WTC11 (cell line): ENCODE data around the gene PAM16. TPM values are rescaled to one million over a fixed set of nuclear protein-coding genes. Genes with fewer than 3 reads are reported as not detected.
A peak's percentile ranks its signal among the peaks of the same experiment; 100 is the strongest.

Source experiments
- ATAC-seq: fragments of 200-7000 bp; cut with Tn5 transposase; 2 replicates; pipeline ENCODE4 v1.10.0; 2021; ENCODE audit warnings: mild to moderate bottlenecking, moderate library complexity
- CTCF ChIA-PET: fragments of 300-600 bp; sonication (Branson Sonifier 250); formaldehyde crosslinking; loops from one replicate; lab custom pipeline; 2021; ENCODE audit warnings: antibody characterized with exemption; lab: Charles Lee
- POLR2A ChIA-PET: fragments of 350-600 bp; sonication (Branson Sonifier 250); formaldehyde crosslinking; loops from one replicate; lab custom pipeline; 2021; ENCODE audit warnings: antibody characterized with exemption; lab: Charles Lee
- DNase-seq: peaks from one replicate; pipeline ENCODE4 v3.0.0; 2021; ENCODE audit warnings: low spot score
- H3K27ac Mint-ChIP-seq: 2 replicates; pipeline ENCODE4 v1.8.0; 2021; ENCODE audit warnings: mixed read lengths
- H3K27me3 Mint-ChIP-seq: 2 replicates; pipeline ENCODE4 v1.8.0; 2021; ENCODE audit warnings: low read depth, mild to moderate bottlenecking, moderate library complexity, mixed read lengths
- H3K36me3 Mint-ChIP-seq: 2 replicates; pipeline ENCODE4 v1.8.0; 2021; ENCODE audit warnings: mixed read lengths
- H3K4me1 Mint-ChIP-seq: 2 replicates; pipeline ENCODE4 v1.8.0; 2022; ENCODE audit warnings: mixed read lengths
- H3K4me3 Mint-ChIP-seq: 2 replicates; pipeline ENCODE4 v1.8.0; 2021; ENCODE audit warnings: mild to moderate bottlenecking, moderate library complexity, mixed read lengths
- H3K9me3 Mint-ChIP-seq: 2 replicates; pipeline ENCODE4 v1.8.0; 2021; ENCODE audit warnings: mixed read lengths
- ATF1 ChIP-seq: sonication (generic); formaldehyde crosslinking; IDR thresholded peaks from 2 replicates; pipeline ENCODE4 v1.8.1; 2023; ENCODE audit warnings: mild to moderate bottlenecking, moderate library complexity, missing genetic modification reagents
- CREB1 ChIP-seq: sonication (generic); formaldehyde crosslinking; IDR thresholded peaks from 2 replicates; pipeline ENCODE4 v1.8.0; 2023; ENCODE audit warnings: mild to moderate bottlenecking, missing genetic modification reagents
- CREM ChIP-seq: sonication (generic); formaldehyde crosslinking; IDR thresholded peaks from 2 replicates; pipeline ENCODE4 v1.8.1; 2022; ENCODE audit warnings: mild to moderate bottlenecking, missing genetic modification reagents, moderate library complexity
- EMX1 ChIP-seq: fragments of 250-450 bp; sonication (Bioruptor Pico); IDR thresholded peaks from 2 replicates; pipeline ENCODE4 v1.8.0; 2021; ENCODE audit warnings: mild to moderate bottlenecking
- FOXJ3 ChIP-seq: sonication (generic); formaldehyde crosslinking; IDR thresholded peaks from 2 replicates; pipeline ENCODE4 v1.9.0; 2021; ENCODE audit warnings: missing genetic modification reagents, mild to moderate bottlenecking, borderline replicate concordance
- GTF2I ChIP-seq: fragments of 250-450 bp; sonication (Bioruptor Pico); conservative IDR thresholded peaks from 2 replicates; pipeline ENCODE4 v1.4.0; 2021; ENCODE audit warnings: mild to moderate bottlenecking
- HMGA2 ChIP-seq: fragments of 250-450 bp; sonication (Bioruptor Pico); IDR thresholded peaks from 2 replicates; pipeline ENCODE4 v1.4.0; 2021; ENCODE audit warnings: mild to moderate bottlenecking, moderate library complexity
- JUN ChIP-seq: sonication (generic); formaldehyde crosslinking; IDR thresholded peaks from 2 replicates; pipeline ENCODE4 v1.8.0; 2023; ENCODE audit warnings: mild to moderate bottlenecking, missing genetic modification reagents
- NR2C2 ChIP-seq: sonication (generic); formaldehyde crosslinking; IDR thresholded peaks from 2 replicates; pipeline ENCODE4 v1.8.0; 2022; ENCODE audit warnings: mild to moderate bottlenecking, missing genetic modification reagents
- PRDM15 ChIP-seq: sonication (generic); formaldehyde crosslinking; IDR thresholded peaks from 2 replicates; pipeline ENCODE4 v1.8.0; 2022; ENCODE audit warnings: missing genetic modification reagents
- SMAD3 ChIP-seq: sonication (generic); formaldehyde crosslinking; IDR thresholded peaks from 2 replicates; pipeline ENCODE4 v1.8.0; 2022; ENCODE audit warnings: missing genetic modification reagents, mild to moderate bottlenecking, borderline replicate concordance
- TCF7 ChIP-seq: sonication (generic); formaldehyde crosslinking; IDR thresholded peaks from 2 replicates; pipeline ENCODE4 v1.8.0; 2022; ENCODE audit warnings: mild to moderate bottlenecking, low read depth, missing genetic modification reagents, moderate library complexity
- TEAD1 ChIP-seq: sonication (generic); formaldehyde crosslinking; IDR thresholded peaks from 2 replicates; pipeline ENCODE4 v1.8.0; 2022; ENCODE audit warnings: mild to moderate bottlenecking, missing genetic modification reagents
- TEAD4 ChIP-seq: sonication (generic); formaldehyde crosslinking; IDR thresholded peaks from 2 replicates; pipeline ENCODE4 v1.8.0; 2022; ENCODE audit warnings: mild to moderate bottlenecking, missing genetic modification reagents
- USF2 ChIP-seq: sonication (generic); formaldehyde crosslinking; IDR thresholded peaks from 2 replicates; pipeline ENCODE4 v1.8.1; 2023; ENCODE audit warnings: mild to moderate bottlenecking, missing genetic modification reagents, moderate library complexity
- ZNF138 ChIP-seq: sonication (generic); formaldehyde crosslinking; conservative IDR thresholded peaks from 2 replicates; pipeline ENCODE4 v1.8.1; 2022; ENCODE audit warnings: mild to moderate bottlenecking, moderate library complexity, missing genetic modification reagents
- ZNF263 ChIP-seq: sonication (generic); formaldehyde crosslinking; IDR thresholded peaks from 2 replicates; pipeline ENCODE4 v1.8.1; 2022; ENCODE audit warnings: low read depth, mild to moderate bottlenecking, moderate library complexity, missing genetic modification reagents
- ZNF317 ChIP-seq: sonication (generic); formaldehyde crosslinking; IDR thresholded peaks from 2 replicates; pipeline ENCODE4 v1.8.1; 2023; ENCODE audit warnings: low read depth, mild to moderate bottlenecking, moderate library complexity, missing genetic modification reagents, borderline replicate concordance
- ZNF512 ChIP-seq: sonication (generic); formaldehyde crosslinking; IDR thresholded peaks from 2 replicates; pipeline ENCODE4 v1.8.1; 2022; ENCODE audit warnings: missing genetic modification reagents, borderline replicate concordance
- ZSCAN18 ChIP-seq: fragments of 250-450 bp; sonication (Bioruptor Pico); IDR thresholded peaks from 2 replicates; pipeline ENCODE4 v2.1.2; 2022; ENCODE audit warnings: mild to moderate bottlenecking, moderate library complexity
- total RNA-seq: library from RNA; stranded (reverse); gene quantifications from 3 replicates; pipeline ENCODE4 v1.2.3, GENCODE V29; 2021
- TF ChIP-seq, protein P1 (sequence below): fragments of 250-450 bp; sonication (Bioruptor Pico); IDR thresholded peaks from 2 replicates; pipeline ENCODE4 v1.9.0; 2021; ENCODE audit warnings: mild to moderate bottlenecking
- TF ChIP-seq, protein P2 (sequence below): sonication (generic); formaldehyde crosslinking; IDR thresholded peaks from 2 replicates; pipeline ENCODE4 v1.8.1; 2023; ENCODE audit warnings: mild to moderate bottlenecking, missing genetic modification reagents, moderate library complexity

PAM16 gene
- total RNA-seq, 1 experiment from 2014 or later, result 88.9 TPM

DNA sequence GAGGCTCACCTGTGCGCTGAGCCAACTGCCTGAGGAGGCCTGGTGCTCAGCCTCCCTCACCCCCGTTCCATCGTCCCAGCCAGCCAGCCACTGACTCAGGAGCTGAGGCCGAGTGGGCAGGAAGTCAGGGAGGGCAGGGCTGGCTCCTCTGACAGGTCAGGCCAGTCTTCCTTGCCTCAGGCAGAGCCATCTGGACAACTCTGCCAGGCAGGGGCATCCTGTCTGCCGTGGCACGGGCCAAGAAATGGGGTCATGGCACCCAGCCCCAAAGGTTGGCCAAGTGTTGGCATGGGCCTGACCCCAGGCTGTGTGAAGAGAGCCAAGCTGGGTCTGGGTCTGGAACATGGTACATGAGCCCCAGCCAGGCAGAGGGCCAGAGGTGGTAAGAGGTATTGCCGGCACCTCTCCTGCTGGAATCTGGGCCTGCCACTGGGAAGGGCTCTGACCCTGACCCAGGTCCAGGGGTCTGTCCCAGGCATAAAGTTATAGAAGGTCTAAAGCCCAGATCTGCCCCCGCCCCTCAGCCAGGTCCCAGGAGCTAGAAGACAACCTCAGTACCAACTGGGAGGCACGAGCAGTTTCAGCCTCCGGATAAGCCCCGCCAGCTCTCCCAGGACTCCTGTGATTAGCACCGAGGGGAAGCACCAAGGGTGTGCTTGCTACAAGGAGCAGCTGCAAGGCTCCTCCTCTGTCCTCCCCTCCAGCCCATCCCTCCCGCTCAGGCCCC is 18.0 kb upstream of the PAM16 start:
- no peak for DNase-seq
- ATAC-seq, result no peak
- ChIA-PET CTCF (interaction anchor here (1.0 to 4.0 kb wide), 6 partner anchors 9 to 80 kb away, joined by 3 to 45 read pairs (median 8); no protein-coding TSS in a partner anchor), POLR2A (interaction anchor here (0.6 to 1.0 kb wide), 2 partner anchors 21 to 53 kb away, joined by 3 to 4 read pairs; no protein-coding TSS in a partner anchor)
- H3K36me3 Mint-ChIP-seq, result no peaks in the 10 kb centered on the region
- no peak overlapping the region for H3K27ac Mint-ChIP-seq
- peaks cover 14% of the 10 kb centered on the region for H3K4me1 Mint-ChIP-seq
- H3K4me3 Mint-ChIP-seq, result no peak overlapping the region
- TF ChIP-seq TEAD4 (CRISPR knock-in tag) (no peak), TEAD1 (CRISPR knock-in tag) (no peak), CREB1 (no peak), GTF2I (CRISPR knock-in tag) (no peak), ATF1 (no peak), TCF7 (no peak), ZSCAN18 (CRISPR knock-in tag) (no peak), USF2 (no peak), ZNF263 (CRISPR knock-in tag) (no peak), SMAD3 (no peak), JUN (no peak), PRDM15 (CRISPR knock-in tag) (no peak), ZNF512 (CRISPR knock-in tag) (no peak), ZNF317 (no peak), ZNF138 (CRISPR knock-in tag) (no peak)
- no peaks in the 10 kb centered on the region for H3K27me3 Mint-ChIP-seq
- H3K9me3 Mint-ChIP-seq, result no peaks in the 10 kb centered on the region

DNA sequence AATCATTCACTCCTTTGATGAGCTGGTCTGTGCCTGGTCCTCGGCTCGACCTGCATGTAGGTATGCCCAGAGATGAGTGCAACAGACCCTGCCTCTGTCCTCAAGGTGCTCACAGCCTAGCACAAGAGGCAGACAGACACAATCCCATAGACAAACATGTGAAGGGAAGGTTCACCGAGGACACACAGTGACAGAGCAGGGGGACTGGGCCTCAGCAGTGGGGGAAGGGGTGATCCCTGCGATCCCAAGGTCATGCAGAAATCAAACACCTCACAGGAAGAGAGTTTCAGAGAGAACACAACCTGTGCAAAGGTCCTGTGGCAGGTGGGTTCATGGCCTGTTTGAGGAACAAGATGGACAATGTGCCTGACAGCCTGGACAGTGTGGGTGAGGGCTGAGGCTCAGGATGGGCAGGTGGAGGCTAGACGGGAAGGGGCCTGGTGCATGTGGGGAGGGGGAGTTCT is 16.3 kb upstream of the PAM16 start:
- DNase-seq (no peak), ATAC-seq (no peak)
- Mint-ChIP-seq H3K27me3 (no peaks in the 10 kb centered on the region), H3K36me3 (no peaks in the 10 kb centered on the region), H3K4me3 (no peak overlapping the region), H3K27ac (peak overlapping the region; percentile 45), H3K9me3 (no peaks in the 10 kb centered on the region), H3K4me1 (peaks cover under 1% of the 10 kb centered on the region; the same call in 1 of the 2 replicates)
- TF ChIP-seq, protein P1, sequence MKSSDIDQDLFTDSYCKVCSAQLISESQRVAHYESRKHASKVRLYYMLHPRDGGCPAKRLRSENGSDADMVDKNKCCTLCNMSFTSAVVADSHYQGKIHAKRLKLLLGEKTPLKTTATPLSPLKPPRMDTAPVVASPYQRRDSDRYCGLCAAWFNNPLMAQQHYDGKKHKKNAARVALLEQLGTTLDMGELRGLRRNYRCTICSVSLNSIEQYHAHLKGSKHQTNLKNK (CRISPR knock-in tag), result no peak
- TF ChIP-seq HMGA2 (CRISPR knock-in tag) (no peak), FOXJ3 (CRISPR knock-in tag) (no peak), NR2C2 (no peak), EMX1 (CRISPR knock-in tag) (no peak), GTF2I (CRISPR knock-in tag) (no peak), CREM (CRISPR knock-in tag) (no peak)
- TF ChIP-seq, protein P2, sequence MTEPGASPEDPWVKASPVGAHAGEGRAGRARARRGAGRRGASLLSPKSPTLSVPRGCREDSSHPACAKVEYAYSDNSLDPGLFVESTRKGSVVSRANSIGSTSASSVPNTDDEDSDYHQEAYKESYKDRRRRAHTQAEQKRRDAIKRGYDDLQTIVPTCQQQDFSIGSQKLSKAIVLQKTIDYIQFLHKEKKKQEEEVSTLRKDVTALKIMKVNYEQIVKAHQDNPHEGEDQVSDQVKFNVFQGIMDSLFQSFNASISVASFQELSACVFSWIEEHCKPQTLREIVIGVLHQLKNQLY (CRISPR knock-in tag), result no peak
- POLR2A ChIA-PET, result no interaction called here
- CTCF ChIA-PET, result interaction anchor here (0.6 to 4.0 kb wide), 5 partner anchors 8 to 68 kb away, joined by 3 to 45 read pairs (median 3); no protein-coding TSS in a partner anchor
